ENCODE results near the gene MZT1. TPM values are rescaled to one million over a fixed set of nuclear protein-coding genes. Genes with fewer than 3 reads are reported as not detected.

MZT1 gene
- total RNA-seq, 1 experiment from 2014 or later, result 9.8 TPM

DNA sequence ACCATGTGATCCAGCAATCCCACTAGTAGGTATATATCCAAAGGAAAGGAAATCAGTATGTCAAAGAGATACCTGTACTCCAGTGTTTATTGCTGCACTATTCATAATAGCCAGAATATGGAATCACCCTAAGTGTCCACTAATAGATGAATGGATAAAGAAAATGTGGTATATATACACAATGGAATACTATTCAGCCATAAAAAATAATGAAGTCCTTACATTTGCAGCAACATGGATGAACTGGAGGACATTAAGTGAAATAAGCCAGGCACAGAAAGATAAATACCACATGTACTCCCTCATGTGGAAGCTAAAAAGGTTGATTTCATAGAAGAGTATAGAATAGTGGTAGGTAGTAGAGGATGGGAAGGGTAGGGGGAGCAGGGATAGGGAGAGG, 23.8 kb upstream of the MZT1 start:
- intact Hi-C loops (cut with micrococcal nuclease; ENCODE audit: unreplicated experiment), result no loop called here
- POLR2A ChIA-PET, result no interaction called here
- peaks cover 29% of the 10 kb centered on the region for H3K36me3 ChIP-seq (ENCODE audit: control insufficient read depth, insufficient read depth, low read length)

DNA sequence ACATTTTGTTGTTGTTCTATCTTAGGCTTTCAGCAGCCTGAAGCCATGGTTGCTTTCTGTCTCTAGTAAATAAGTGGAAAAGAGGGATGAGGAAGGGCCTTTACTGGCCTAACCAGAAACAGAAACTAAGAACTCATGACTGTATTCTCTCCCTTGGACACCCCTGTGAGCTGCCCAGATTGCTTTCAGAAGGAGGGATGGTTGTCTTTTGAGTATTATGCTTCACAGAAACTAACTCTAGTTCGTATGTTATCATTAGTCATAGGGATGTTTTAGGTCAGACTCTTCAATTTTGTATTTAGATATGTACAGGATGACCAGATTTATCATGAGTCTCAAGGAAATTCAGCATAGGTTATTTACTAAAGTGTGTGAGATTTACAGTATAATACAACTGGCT, 17.8 kb upstream of the MZT1 start:
- intact Hi-C loops (cut with micrococcal nuclease; ENCODE audit: unreplicated experiment), result no loop called here
- H3K27ac ChIP-seq (ENCODE audit: low read length), result no peak overlapping the region

More for the DNA sequence above, 23.8 kb upstream of the MZT1 start:
- no peaks in the 10 kb centered on the region for H3K27me3 ChIP-seq (ENCODE audit: control insufficient read depth, insufficient read depth, low read length)
- H3K4me1 ChIP-seq (ENCODE audit: control insufficient read depth, insufficient read depth, low read length), result no peaks in the 10 kb centered on the region
- in situ Hi-C loops (cut with HindIII; ENCODE audit: low pct_unique_long_range_greater_than_20kb, low sequenced_read_pairs), result no loop called here
- BruUV-seq (replicated peaks), result no TSS peak
- H3K4me3 ChIP-seq (ENCODE audit: low read depth in 2 of 2, low read length in 2 of 2), result no peak overlapping the region
- CTCF ChIA-PET, result no interaction called here
- DNase-seq (ENCODE audit: low read depth, low spot score) (no peak), ATAC-seq (no peak)
- TF ChIP-seq, protein P1, sequence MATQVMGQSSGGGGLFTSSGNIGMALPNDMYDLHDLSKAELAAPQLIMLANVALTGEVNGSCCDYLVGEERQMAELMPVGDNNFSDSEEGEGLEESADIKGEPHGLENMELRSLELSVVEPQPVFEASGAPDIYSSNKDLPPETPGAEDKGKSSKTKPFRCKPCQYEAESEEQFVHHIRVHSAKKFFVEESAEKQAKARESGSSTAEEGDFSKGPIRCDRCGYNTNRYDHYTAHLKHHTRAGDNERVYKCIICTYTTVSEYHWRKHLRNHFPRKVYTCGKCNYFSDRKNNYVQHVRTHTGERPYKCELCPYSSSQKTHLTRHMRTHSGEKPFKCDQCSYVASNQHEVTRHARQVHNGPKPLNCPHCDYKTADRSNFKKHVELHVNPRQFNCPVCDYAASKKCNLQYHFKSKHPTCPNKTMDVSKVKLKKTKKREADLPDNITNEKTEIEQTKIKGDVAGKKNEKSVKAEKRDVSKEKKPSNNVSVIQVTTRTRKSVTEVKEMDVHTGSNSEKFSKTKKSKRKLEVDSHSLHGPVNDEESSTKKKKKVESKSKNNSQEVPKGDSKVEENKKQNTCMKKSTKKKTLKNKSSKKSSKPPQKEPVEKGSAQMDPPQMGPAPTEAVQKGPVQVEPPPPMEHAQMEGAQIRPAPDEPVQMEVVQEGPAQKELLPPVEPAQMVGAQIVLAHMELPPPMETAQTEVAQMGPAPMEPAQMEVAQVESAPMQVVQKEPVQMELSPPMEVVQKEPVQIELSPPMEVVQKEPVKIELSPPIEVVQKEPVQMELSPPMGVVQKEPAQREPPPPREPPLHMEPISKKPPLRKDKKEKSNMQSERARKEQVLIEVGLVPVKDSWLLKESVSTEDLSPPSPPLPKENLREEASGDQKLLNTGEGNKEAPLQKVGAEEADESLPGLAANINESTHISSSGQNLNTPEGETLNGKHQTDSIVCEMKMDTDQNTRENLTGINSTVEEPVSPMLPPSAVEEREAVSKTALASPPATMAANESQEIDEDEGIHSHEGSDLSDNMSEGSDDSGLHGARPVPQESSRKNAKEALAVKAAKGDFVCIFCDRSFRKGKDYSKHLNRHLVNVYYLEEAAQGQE (IDR thresholded peaks at IDR 0.05; ENCODE audit: insufficient read depth in 1 of 2, low read depth in 2 of 2, low read length in 1 of 2), result no peak
- TF ChIP-seq POLR2AphosphoS5 (IDR thresholded peaks at IDR 0.05; ENCODE audit: low read depth, low read length), result no peak
- no peak overlapping the region for H3K27ac ChIP-seq (ENCODE audit: low read length)
- H3K9me3 ChIP-seq (ENCODE audit: control insufficient read depth, insufficient read depth, low read depth, low read length), result no peaks in the 10 kb centered on the region

More for the DNA sequence above, 17.8 kb upstream of the MZT1 start:
- TF ChIP-seq, protein P2, sequence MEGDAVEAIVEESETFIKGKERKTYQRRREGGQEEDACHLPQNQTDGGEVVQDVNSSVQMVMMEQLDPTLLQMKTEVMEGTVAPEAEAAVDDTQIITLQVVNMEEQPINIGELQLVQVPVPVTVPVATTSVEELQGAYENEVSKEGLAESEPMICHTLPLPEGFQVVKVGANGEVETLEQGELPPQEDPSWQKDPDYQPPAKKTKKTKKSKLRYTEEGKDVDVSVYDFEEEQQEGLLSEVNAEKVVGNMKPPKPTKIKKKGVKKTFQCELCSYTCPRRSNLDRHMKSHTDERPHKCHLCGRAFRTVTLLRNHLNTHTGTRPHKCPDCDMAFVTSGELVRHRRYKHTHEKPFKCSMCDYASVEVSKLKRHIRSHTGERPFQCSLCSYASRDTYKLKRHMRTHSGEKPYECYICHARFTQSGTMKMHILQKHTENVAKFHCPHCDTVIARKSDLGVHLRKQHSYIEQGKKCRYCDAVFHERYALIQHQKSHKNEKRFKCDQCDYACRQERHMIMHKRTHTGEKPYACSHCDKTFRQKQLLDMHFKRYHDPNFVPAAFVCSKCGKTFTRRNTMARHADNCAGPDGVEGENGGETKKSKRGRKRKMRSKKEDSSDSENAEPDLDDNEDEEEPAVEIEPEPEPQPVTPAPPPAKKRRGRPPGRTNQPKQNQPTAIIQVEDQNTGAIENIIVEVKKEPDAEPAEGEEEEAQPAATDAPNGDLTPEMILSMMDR (IDR thresholded peaks at IDR 0.05), result no peak
- TF ChIP-seq, protein P1 (IDR thresholded peaks at IDR 0.05; ENCODE audit: insufficient read depth in 1 of 2, low read depth in 2 of 2, low read length in 1 of 2), result no peak
- TF ChIP-seq POLR2AphosphoS5 (IDR thresholded peaks at IDR 0.05; ENCODE audit: low read depth, low read length) (no peak), SIN3A (IDR thresholded peaks at IDR 0.05; ENCODE audit: borderline replicate concordance, insufficient read depth, low read depth, low read length) (no peak), TCF7L2 (IDR thresholded peaks at IDR 0.05; ENCODE audit: low read depth, low read length) (no peak)
- no TSS peak for BruUV-seq (replicated peaks)
- Histone ChIP-seq H3K9me3 (ENCODE audit: control insufficient read depth, insufficient read depth, low read depth, low read length) (no peaks in the 10 kb centered on the region), H3K4me3 (ENCODE audit: low read depth in 2 of 2, low read length in 2 of 2) (no peak overlapping the region), H3K27me3 (ENCODE audit: control insufficient read depth, insufficient read depth, low read length) (no peaks in the 10 kb centered on the region), H3K36me3 (ENCODE audit: control insufficient read depth, insufficient read depth, low read length) (peaks cover 28% of the 10 kb centered on the region), H3K4me1 (ENCODE audit: control insufficient read depth, insufficient read depth, low read length) (no peaks in the 10 kb centered on the region)
- ATAC-seq (no peak), DNase-seq (ENCODE audit: low read depth, low spot score) (no peak)
- ChIA-PET POLR2A (no interaction called here), CTCF (no interaction called here)
- in situ Hi-C loops (cut with HindIII; ENCODE audit: low pct_unique_long_range_greater_than_20kb, low sequenced_read_pairs), result no loop called here

Measured in Panc1 (cell line).